ENCODE measurements around the gene ENPP1. TPM values are rescaled to one million over a fixed set of nuclear protein-coding genes. Genes with fewer than 3 reads are reported as not detected.
A peak's percentile ranks its signal among the peaks of the same experiment; 100 is the strongest.
"Not testable (repeated sequence)": the region's sequence is repeated elsewhere in the genome, so short reads cannot be mapped to it uniquely, and the experiment has no call there.

ENPP1 gene
- total RNA-seq, 4 donors from 2014 or later, result 4.1 to 7.6 (median 5.3) TPM

DNA sequence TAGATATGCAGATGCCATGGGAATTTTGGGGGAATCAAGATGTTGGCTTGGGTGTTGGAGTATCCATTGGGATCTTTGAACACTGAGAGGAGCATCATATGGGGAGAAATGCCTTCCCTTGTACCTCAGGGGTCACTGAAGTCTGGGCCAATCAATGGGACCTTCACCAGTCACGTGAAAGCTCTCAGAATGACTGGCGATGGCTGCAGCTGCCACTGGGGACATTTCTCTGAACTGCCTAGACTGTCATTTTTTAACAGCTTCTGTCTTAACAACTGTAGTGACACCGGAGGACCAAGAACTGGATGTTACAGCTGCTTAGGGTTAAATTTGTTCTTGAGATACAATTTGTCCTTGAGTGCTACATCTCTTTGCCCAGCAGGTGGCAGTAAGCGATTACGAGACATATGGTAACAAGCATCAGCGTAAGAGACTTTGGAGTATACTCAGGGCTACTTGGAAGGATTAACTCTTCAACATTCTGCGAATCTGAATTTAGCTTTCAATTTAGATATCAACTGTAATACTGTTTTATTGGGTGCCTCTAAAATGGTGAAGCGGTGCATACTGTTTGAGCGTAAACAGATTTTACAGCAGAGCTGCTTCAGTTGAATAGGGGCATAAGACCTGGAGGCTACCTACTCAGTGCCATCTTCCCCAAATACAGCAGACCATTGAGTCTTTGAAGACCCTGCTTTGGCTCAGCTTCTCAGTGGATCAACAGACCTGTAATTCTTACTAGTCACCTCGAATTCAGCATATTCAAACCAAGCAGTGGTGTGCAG lies 107.3 kb downstream of the ENPP1 start:
- peak in 1 of 2 donors; percentile 63 for DNase-seq (ENCODE audit: low spot score in 2 of 2)
- H3K4me3 ChIP-seq (ENCODE audit: low read depth, poor library complexity, severe bottlenecking), result no peak overlapping the region
- intact Hi-C loops (cut with DNase I; ENCODE audit: low total_unique reads), result no loop called here
- TF ChIP-seq, protein P1, sequence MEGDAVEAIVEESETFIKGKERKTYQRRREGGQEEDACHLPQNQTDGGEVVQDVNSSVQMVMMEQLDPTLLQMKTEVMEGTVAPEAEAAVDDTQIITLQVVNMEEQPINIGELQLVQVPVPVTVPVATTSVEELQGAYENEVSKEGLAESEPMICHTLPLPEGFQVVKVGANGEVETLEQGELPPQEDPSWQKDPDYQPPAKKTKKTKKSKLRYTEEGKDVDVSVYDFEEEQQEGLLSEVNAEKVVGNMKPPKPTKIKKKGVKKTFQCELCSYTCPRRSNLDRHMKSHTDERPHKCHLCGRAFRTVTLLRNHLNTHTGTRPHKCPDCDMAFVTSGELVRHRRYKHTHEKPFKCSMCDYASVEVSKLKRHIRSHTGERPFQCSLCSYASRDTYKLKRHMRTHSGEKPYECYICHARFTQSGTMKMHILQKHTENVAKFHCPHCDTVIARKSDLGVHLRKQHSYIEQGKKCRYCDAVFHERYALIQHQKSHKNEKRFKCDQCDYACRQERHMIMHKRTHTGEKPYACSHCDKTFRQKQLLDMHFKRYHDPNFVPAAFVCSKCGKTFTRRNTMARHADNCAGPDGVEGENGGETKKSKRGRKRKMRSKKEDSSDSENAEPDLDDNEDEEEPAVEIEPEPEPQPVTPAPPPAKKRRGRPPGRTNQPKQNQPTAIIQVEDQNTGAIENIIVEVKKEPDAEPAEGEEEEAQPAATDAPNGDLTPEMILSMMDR (IDR thresholded peaks at IDR 0.05), result no peak
- no peak for TF ChIP-seq POLR2A (IDR thresholded peaks at IDR 0.05)
- WGBS, 2 donors, result 30 to 34% methylated on average over 10 of the region's 10 CpGs

DNA sequence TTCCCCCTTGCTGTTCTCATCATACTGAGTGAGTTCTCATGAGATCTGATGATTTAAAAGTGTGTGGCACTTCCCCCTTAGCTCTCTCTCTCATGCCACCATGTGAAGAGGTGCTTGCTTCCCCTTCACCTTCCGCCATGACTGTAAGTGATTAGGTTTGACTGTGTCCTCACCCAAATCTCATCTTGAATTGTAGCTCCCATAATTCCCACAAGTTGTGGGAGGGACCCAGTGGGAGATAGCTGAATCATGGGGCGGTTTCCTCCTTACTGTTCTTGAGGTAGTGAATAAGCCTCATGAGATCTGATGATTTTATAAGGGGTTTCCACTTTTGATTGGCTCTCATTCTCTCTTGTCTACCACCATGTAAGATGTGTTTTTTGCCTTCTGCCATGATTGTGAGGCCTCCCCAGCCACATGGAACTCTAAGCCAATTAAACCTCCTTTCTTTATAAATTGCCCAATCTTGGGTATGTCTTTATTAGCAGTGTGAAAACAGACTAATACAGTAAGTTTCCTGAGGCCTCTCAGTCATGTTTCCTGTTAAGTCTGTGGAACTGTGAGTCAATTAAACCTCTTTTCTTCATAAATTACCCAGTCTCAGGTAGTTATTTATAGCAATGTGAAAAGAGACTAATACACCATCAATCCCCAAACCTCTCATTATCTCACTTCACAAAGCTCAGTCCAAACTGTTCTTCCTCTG lies 108.4 kb downstream of the ENPP1 start:
- DNase-seq (ENCODE audit: low spot score in 2 of 2); intact Hi-C loops (cut with DNase I; ENCODE audit: low total_unique reads); H3K4me3 ChIP-seq (ENCODE audit: low read depth, poor library complexity, severe bottlenecking): not testable (repeated sequence)
- 93 to 98% methylated on average over 2 of the region's 2 CpGs for WGBS, 2 donors

DNA sequence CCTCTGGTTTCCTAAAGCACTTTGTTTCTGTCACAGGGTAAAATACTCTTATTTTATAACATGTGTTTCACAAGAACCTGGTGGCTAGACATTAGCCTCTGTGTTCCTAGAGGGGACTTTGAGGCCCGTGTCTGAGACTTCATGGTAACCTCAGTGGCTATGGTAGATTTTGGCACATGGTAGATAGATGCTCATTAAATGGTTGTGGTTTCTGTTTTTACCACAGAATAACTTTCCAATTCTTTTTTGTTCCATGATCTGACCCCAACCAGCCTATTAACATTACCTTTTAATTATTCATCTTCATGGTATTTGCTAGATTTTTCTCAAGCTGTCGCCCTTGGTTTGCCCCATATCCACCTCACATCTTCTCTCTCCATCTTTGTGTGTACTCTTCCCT lies 109.0 kb downstream of the ENPP1 start:
- H3K4me3 ChIP-seq (ENCODE audit: low read depth, poor library complexity, severe bottlenecking), result no peak overlapping the region
- intact Hi-C loops (cut with DNase I; ENCODE audit: low total_unique reads), result no loop called here
- TF ChIP-seq, protein P1 (IDR thresholded peaks at IDR 0.05), result no peak
- no peak for TF ChIP-seq POLR2A (IDR thresholded peaks at IDR 0.05)
- no peak for DNase-seq (ENCODE audit: low spot score in 2 of 2)
- 83 to 85% methylated on average over 2 of the region's 2 CpGs for WGBS, 2 donors

DNA sequence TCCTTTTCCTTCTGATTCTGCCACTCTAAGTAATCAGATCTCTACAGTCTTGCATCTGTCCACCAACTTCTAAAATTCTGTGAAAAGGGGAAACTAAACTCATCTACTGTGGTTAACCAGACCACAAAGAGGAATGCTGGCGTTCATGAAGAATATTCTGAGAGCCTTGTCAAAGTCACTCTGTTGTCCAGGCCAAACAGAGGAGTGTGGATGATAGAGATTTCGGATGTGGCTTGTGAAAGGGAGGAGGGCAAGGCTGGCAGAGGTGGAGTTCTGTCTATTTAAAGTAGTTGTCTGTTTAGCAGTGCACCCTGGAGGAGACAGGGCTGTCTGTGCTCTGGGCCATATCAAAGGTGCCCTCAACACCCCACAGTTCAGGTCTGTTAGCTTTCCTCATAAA lies 109.5 kb downstream of the ENPP1 start:
- H3K4me3 ChIP-seq (ENCODE audit: low read depth, poor library complexity, severe bottlenecking), result no peak overlapping the region
- no peak for TF ChIP-seq POLR2A (IDR thresholded peaks at IDR 0.05)
- TF ChIP-seq, protein P1 (IDR thresholded peaks at IDR 0.05), result no peak
- intact Hi-C loops (cut with DNase I; ENCODE audit: low total_unique reads), result no loop called here
- no peak for DNase-seq (ENCODE audit: low spot score in 2 of 2)
- WGBS, 2 donors, result 80 to 90% methylated on average over 2 of the region's 2 CpGs

DNA sequence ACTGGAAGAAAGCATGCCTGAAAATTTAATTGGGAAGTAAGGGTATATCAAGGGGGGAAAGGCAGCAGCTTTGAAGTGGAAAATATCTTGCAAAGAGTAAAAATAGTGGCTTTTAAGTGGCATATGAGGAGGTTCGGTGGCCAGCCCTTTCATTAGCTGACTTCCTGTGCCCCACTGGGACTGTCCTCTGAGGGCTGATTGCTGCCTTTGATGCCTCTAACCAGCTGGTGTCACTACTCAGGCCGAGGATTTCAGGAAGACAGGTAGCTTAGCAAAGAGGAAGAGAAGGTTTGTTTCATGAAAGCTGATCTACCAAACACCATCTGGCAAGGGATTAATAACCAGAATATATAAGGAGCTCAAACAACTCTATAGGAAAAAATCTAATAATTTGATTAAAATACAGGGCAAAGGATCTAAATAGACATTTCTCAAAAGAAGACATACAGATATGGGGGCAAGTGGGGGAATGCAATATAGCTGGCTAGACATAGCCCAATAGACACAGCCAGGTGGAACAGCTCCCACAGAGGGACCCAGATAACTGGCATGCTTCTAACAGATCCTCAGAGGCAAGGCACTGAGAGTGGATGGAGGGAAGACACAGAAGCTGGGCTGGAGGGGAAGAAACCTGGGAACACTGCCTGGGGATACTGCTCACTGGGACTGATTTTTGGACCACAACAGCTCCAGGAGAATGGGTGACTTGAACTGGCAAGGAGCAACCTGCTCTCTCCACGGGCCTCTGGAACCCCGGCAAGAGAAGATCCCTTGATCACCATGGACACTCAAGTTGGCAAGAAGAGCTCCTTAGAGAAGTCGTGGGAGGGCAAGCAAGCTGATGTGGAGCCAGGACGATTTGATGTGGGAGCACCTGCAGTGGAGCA lies 110.2 kb downstream of the ENPP1 start:
- no peak for DNase-seq (ENCODE audit: low spot score in 2 of 2)
- 76 to 77% methylated on average over 6 of the region's 6 CpGs for WGBS, 2 donors
- H3K4me3 ChIP-seq (ENCODE audit: low read depth, poor library complexity, severe bottlenecking), result no peak overlapping the region
- TF ChIP-seq, protein P1 (IDR thresholded peaks at IDR 0.05), result no peak
- no peak for TF ChIP-seq POLR2A (IDR thresholded peaks at IDR 0.05)
- intact Hi-C loops (cut with DNase I; ENCODE audit: low total_unique reads), result no loop called here

All from lower leg skin (tissue), 4 donors.